SHP77 treated with DMSO at 0.1 percent for 48 hours (cell line): ENCODE measurements around the gene ZNF221.
"Not testable (repeated sequence)": the region's sequence is repeated elsewhere in the genome, so short reads cannot be mapped to it uniquely, and the experiment has no call there.

Experiments
- DNase-seq: peaks from one replicate; lab custom pipeline; 2025; lab: John Stamatoyannopoulos, UW

ZNF221 gene

DNA sequence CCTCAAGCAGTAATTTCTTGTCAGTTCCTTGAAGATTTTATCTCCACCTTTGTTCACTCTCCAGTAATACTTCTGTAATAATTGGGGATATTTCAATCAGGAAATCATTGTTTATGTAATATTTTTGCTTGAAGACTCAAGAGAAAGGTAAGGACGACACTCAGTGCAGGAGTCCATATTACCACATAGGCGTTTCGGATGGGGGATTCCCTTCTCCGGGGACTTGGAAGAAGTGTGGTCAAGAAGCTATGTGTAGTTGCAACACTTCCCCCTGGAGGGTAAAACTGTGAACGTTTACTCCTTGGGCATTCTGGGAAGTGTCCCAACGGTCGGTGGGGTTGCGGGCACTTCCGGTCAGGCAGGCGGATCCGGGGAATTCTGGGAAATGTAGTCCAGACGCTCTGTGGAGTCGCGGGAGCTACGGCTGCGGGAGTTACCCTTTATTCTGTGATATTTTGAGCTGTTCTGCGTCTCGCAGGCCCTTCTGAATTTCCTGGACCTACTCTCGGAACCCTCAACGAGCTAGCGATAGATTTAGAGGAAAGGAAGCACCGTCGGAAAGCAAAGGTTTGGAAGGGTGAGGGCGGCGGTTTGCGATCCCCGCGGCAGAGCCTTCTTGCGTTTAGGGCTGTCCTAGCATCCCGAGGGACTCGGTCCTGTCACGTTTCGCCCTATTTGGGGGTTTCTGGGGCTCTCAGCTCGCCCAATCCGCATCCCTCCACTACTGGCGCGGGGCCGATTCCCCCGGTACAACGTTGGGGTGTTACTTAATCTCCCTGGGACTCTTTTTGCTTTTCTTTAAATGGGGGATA, at the start of gene ZNF221:
Gene ZNF221 (plus strand): TSS at position 395 of the 812 bp plus-strand sequence. CDS start 11,499 bp downstream, outside the sequence.
- DNase-seq = peak; percentile 90

DNA sequence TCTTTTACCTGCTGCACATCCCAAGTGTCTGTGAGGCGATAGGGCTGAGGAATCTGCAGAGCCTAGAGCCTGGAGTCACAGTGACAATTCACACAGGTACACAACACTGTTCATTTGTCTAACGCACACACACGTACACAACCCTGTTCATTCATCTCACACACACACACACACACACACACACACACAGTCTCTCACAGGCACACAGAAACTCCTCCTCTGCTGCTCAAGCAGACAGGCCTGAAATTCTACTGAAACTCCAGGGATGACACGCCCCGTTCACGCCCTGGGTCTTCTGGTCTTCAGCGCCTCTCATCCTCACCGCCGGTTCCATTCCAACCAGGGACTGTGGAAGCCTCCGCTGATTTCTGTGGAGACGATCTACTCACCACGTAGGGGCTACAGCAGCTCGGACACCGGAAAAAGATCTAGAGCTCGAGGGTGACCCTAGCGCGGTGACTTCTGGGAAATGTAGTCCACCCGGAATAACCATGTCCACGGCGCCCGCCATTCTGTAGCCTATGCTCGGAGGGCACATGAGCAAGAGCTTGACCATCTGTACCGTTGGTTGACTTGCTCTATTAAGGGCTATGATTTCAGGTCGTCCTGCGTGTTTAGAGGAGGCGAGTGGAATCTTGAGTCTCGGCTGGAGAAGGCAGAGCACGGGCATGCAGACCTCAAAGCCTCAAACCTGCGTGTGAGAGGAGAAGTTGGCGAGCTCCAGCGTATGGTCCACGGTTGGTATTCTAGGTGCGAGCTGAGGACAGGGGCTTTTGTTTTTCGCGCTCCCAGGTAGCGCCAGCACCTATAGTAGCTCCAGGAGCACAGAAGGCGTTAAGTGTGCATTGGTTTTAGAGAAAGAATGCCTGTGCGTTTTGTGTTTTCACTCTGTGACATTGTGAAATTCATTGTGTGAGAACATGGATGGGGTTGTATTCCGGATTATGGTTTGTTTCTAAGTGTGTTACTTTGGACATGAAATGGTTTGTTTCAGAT, 49.3 kb upstream of the ZNF221 start:
- DNase-seq = no peak

DNA sequence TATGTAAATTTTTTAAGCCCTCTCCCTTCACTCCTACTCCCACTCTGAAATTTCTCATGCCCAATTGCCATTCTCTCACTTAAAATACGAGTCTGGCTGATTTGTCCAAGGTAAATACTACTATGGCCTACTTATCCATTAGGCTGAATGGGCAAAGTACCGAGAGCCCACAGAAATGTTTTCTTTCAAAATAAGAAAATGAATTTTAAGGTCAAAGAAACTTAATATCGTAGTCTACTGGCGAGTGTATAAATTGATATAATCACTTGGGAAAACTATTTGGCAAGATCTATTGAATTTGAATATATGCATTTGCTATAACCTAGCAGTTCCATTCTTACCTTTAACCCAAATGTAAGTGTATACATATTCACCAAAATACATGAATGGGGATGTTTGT, 48.6 kb upstream of the ZNF221 start:
- no peak for DNase-seq

DNA sequence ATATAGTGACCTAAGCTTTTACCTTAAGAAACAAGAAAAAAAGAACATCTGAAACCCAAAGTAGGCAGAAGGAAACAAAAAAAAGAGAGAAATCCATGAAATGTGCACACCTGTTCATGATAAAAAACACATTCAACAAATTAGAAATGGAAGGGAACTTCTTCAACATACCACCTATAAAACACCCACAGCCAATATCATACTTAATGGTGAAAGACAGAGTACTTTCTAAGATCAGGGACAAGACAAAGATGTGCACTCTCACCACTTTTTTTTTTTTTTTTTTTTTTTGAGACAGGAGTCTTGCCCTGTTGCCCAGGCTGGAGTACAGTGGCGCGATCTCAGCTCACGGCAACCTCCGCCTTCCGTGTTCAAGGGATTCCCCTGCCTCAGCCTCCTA, 45.1 kb upstream of the ZNF221 start:
- no peak for DNase-seq

DNA sequence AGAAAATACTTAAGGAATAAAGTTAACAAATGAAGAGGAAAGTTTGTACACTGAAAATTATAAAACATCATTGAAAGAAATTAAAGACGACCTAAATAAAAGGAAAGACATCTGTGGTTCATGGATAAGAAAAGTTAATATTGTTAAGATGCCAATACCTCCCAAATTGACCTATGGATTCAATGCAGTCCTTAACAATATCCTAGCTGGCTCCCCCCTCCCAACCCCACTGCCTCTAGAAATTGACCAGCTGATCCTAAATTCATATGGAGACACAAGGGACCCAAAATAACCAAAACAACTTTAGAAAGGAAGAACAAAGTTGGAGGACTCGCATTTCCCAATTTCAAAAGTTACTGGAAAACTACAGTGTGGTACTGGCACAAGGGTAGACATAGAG, 44.3 kb upstream of the ZNF221 start:
- DNase-seq = no peak

DNA sequence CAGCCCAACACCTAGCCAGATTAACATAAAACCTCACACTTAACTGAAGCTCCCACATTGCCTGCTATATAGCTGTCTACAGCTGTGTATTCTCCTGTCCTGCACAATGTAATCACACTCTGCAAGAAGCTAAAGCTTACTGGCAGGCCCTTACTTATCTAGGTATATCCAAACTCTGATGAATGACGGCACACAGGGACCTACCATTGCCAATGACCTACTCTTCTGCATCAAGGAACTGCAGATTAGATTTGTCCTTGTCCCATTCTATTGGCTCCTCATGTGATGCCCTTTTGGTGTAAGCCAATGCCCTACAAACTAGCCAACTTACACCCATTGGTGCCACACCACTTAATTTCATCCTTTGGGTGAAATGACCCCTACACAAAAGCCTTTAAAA, 42.4 kb upstream of the ZNF221 start:
- DNase-seq = no peak

DNA sequence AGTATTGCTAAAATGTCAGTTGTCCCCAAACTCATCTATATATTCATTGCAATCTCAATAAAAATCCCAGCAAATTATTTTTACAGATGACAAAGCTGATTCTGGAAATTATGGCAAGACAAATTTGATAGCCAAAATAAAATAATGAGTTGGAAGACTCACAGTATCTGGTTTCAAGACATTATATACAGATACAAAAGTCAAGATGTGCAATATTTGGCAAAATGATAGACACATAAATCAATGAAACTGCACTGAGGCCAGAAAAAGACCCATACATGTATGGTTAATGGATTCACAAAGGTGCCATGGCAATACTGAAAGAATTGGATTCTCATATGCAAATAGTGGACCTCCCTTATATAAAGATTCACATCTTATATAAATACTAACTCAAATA, 40.1 kb upstream of the ZNF221 start:
- no peak for DNase-seq

DNA sequence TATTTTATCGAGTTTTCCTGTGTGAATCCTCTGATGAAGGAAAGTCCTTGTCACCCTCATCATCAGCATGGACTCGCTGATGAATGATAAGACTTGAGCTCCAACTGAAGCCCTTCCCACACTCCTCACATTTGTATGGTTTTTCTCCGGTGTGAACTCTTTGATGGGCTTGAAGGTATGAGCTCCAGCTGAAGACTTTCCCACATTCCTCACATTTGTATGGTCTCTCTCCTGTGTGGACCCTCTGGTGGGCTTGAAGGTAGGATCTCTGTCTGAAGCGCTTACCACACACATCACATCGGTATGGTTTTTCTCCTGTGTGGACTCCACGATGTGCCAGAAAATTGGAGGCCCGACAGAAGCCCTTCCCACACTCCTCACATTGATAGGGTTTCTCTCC, 37.6 kb upstream of the ZNF221 start:
- DNase-seq = no peak

DNA sequence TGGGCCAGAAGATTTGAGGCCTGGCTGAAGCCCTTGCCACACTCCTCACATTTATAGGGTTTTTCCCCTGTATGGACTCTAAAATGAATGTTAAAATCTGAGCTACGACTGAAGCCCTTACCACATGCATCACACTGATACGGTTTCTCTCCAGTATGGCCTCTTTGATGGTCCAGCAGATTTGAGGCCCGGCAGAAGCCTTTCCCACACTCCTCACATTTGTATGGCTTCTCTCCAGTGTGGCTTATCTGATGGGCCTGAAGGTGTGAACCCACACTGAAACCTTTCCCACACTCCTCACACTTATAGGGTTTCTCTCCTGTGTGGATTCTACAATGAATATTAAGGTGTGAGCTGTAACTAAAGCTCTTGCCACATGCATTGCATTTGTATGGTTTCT, 37.0 kb upstream of the ZNF221 start:
- DNase-seq = no peak

DNA sequence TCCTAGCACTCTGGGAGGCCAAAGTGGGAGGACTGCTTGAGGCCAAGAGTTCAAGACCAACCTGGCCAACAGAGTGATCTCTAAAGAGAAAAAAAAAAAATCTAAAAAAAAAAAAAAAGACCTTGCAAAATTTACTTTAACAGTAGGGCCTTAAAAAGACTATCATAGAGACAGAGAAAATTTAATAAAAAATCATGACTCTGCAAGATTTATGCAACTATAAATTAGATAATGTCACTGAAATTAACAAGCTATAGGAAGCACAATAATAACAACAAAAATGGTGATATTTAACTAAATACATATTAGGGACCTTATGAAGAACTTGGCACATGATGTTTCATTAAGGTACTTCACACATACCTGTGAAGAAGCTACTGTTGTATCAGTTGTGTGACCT, 27.2 kb upstream of the ZNF221 start:
- no peak for DNase-seq

DNA sequence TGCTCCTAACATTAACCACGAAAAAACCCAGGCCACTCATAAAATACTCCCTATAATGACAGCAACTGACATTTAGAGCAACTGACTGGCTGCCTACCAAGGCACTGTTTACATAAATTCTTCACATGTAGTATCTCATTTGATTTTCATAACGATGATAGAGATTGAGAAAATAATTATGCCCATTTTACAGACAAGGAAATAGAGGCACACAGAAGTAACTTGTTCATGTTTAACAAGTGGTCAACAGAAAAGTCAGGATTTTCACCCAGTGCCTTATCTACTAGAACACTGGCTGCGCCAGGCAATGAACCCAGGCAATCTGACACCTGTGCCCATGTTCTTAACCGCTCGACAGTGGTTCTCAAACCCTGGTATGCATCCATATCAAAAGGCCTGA, 22.2 kb upstream of the ZNF221 start:
- DNase-seq = no peak

DNA sequence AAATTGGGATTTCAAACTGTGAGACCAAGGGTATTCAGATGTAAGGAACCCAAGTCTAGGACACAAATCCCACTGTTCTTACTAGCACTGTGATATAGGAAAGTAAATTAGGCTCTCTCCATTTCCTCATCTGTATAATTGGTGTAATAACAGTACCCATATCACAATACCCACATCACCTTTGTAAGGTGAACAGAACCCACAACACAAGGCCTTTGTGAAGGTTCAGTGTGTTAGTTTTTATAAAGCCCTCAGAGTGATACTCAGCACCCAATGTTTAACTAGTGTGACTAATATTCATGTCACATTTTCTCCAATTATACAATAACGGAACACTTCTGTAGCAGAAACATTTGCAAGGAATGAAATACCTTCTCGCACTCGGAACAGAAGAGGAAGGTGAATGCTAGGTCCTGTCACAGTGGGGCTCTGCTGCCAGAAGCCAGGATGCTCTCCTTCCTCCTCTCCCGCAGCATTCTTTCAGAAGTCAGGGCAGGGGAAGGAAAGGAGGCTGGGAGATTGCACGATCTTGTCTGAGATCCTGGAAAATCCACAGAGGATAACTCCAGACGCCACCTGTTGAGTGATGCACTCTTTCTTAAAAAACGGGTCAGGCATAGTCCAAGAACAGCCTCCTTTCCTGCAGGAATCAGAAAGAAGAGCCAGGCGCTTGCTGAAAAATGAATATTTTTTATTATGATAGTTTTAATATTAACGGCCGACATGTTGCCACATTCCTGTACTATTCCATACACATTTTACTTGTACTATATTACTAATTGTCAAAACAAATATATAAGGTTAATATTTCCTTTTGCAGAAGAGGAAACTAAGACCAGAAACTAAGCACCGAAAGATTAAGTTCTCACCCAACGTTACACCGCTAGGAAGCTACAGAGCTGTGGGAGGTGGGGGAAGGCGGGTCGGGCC, 16.7 kb upstream of the ZNF221 start:
- DNase-seq = no peak

DNA sequence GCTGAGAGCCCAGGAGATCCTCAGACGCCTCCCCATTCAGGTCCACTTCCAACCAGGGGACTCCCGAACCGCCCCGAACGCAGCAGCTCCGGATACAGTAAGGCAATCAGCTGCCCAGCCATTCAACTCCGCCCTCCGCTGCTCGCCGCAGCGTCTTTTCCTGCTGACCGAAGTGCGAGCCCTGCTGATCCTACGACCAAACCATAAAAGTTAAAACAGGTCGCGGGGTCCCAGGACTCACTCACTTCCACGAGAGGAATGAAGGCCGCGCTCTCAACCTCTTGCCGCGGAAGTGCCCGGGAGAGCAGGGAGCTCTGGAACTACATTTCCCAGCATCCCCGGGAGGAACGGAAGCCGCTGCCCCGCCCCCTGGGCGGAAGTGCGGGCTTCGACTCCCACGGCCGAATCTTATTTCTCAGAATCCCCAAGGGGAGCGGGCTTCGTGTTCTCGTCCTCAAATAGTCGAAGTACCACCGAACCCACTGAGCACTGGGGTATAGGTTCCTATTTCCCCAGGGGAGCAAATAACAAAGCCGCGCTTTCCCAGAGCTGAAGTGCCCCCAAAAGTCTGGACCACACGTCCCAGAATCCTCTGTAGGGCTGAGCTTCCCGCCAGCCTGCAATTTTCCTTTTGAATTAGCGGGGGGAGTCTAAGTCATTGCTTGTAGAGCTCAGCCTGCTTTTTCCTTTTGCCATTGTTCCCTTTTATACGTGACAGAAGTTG, 15.9 kb upstream of the ZNF221 start, which contains the start of gene ZNF45:
Gene ZNF45 (minus strand): TSS at position 298 of the 724 bp plus-strand sequence. CDS start 13,097 bp downstream, outside the sequence.
- DNase-seq = peak; percentile 74

DNA sequence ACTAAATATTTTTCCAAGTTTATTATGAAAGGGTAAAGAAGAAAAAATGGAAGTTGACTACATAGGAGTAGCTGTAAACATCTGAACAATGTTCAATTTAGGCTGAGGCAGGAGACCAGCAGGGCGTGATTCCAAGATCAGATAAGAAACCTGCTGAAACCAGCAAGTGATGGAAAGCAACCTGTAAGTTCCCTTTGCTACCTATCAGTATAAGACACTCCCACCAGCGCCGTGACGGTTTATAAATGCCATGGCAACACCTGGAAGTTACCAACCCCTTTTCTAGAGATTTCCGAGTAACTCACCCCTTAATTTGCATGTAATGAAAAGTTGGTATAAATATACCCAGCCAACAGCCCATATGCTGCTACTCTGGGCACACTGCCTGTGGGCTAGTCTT, 14.8 kb upstream of the ZNF221 start:
- DNase-seq = no peak

DNA sequence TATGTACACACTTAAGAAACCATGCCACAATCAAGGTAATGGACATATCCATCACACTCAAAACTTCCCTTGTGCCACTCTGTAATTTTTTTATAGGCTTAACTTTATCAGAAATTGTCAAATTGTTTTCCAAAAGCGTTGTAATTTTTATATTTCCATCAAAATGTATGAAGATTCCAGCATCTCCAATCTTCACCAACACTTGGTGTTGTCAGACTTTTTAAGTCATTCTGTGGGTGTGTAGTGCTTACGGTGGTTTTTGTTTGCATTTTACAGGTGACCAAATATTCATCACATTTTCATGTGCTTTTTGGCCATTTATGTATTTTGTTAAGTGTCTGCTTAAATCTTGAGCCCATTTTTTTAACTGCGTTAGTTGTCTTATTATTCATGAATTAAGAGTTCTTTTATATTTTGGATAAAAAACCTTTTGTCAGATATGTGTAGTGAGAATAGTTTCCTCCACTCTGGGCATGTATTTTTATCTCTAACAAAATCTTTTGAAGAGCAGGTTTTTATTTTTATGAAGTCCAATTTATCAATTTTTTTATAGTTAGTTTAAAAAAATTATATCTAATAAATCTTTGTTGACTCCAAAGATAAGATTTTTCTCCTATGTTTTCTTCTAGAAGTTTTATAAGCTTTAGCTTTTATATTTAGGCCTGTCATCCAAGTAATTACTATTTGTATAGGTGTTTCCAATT, 11.3 kb upstream of the ZNF221 start:
- DNase-seq = no peak

DNA sequence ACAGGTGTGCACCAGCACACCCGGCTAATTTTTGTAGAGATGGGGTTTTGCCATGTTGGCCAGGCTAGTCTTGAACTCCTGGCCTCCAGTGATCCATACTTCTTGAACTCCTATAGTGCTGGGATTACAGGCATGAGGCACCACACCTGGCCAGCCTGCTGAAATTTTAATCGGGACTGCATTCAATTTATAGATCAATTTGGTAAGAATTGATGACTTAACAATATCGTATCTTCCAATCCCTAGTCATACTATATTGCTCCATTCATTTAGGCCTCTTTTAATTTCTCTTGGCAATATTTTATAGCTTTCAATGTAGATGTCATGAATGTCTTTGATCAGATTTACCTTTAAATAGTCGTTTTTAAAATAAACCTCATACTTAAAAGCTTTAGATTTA, 10.3 kb upstream of the ZNF221 start:
- no peak for DNase-seq

DNA sequence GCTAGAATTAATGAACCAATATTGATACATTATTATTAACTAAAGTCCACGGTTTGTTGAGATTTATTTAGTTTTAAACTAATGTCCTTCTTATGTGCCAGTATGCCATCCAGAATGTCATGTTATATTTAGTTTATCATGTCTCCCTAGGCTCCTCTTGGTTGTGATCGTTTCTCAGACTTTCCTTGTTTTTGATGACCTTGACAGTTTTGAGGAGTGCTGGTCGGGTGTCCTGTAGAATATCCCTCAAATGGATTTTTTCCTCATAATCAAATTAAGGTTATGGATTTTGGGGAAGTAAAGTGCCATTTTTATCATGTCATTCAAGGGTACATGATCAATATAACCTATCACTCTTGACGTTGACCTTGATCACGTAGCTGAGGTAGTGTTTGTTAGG, 9.8 kb upstream of the ZNF221 start:
- no peak for DNase-seq

DNA sequence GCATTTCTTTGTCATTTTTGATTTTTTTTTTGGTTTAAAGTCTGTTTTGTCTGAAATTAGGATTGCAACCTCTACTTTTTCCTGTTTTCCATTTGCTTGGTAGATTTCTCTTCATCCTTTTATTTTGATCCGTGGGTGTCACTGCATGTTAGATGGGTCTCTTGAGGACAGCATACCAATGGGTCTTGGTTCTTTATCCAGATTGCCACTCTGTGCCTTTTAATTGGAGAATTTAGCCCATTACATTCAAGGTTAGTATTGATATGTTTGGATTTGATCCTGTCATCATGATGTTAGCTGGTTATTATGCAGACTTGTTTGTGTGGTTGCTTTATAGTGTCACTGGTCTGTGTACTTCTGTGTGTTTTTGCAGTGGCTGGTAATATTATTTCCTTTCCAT, 3.6 kb upstream of the ZNF221 start:
- DNase-seq = not testable (repeated sequence)

DNA sequence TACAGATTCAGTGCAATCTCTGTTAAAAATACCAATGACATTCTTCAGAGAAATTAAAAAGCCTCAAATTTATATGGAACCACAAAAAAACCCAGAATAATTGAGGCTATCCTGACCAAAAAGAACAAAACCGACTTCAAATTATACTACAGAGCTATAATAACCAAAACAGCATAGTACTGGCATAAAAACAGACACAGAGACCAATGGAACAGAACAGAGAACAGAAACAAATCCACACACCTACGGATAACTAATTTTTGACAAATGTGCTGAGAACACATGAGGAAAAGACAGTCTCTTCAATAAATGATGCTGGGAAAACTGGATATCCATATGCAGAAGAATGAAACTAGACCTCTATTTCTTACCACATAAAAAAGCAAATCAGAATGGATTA, 1.2 kb upstream of the ZNF221 start:
- DNase-seq = not testable (repeated sequence)

DNA sequence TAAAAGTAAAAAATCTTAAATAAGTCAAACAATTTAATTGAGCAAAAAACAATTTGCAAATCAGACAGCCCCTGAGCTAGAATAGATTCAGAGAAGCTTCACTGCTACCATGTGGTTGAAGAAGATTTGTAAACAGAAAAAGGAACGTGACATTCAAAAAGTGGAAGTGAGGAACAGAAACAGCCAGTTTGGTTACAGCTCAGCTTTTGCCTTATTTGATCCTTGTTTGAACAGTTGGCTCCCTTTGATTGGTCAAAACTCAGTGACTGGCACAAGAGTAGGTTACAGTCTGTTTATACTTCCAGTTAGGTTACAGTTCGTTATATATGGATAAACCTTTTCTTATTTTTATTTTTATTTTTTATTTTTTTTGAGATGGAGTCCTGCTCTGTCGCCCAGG, 5.8 kb downstream of the ZNF221 start:
- no peak for DNase-seq
